Uterus (tissue), 2 donors: ENCODE data around the gene MDC1.
"Not testable (repeated sequence)": the region's sequence is repeated elsewhere in the genome, so short reads cannot be mapped to it uniquely, and the experiment has no call there.

Source experiments
- POLR2A ChIP-seq, 2 donors: fragments of 450-650 bp; IDR thresholded peaks; one replicate each; pipeline ENCODE4 v1.6.1; 2016; ENCODE audit warnings: antibody characterized with exemption in 2 of 2, mild to moderate bottlenecking in 1 of 2, moderate library complexity in 1 of 2
- TF ChIP-seq, protein P1 (sequence below), 4 experiments: fragments of 200-600 bp in 2 of 4; fragments of 450-650 bp in 2 of 4; sonication (generic) in 2 of 4; IDR thresholded peaks; one replicate each; pipeline ENCODE4 v1.5.1; 2016 to 2019; ENCODE audit warnings: antibody characterized with exemption in 4 of 4, mild to moderate bottlenecking in 2 of 4, moderate library complexity in 1 of 4

DNA sequence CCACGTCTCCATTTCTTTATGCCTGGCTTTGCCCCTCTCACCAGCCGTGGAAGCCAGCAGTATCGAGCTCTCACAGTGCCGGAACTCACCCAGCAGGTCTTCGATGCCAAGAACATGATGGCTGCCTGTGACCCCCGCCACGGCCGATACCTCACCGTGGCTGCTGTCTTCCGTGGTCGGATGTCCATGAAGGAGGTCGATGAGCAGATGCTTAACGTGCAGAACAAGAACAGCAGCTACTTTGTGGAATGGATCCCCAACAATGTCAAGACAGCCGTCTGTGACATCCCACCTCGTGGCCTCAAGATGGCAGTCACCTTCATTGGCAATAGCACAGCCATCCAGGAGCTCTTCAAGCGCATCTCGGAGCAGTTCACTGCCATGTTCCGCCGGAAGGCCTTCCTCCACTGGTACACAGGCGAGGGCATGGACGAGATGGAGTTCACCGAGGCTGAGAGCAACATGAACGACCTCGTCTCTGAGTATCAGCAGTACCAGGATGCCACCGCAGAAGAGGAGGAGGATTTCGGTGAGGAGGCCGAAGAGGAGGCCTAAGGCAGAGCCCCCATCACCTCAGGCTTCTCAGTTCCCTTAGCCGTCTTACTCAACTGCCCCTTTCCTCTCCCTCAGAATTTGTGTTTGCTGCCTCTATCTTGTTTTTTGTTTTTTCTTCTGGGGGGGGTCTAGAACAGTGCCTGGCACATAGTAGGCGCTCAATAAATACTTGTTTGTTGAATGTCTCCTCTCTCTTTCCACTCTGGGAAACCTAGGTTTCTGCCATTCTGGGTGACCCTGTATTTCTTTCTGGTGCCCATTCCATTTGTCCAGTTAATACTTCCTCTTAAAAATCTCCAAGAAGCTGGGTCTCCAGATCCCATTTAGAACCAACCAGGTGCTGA lies 7.0 kb upstream of the MDC1 start:
- TF ChIP-seq, protein P1, sequence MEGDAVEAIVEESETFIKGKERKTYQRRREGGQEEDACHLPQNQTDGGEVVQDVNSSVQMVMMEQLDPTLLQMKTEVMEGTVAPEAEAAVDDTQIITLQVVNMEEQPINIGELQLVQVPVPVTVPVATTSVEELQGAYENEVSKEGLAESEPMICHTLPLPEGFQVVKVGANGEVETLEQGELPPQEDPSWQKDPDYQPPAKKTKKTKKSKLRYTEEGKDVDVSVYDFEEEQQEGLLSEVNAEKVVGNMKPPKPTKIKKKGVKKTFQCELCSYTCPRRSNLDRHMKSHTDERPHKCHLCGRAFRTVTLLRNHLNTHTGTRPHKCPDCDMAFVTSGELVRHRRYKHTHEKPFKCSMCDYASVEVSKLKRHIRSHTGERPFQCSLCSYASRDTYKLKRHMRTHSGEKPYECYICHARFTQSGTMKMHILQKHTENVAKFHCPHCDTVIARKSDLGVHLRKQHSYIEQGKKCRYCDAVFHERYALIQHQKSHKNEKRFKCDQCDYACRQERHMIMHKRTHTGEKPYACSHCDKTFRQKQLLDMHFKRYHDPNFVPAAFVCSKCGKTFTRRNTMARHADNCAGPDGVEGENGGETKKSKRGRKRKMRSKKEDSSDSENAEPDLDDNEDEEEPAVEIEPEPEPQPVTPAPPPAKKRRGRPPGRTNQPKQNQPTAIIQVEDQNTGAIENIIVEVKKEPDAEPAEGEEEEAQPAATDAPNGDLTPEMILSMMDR (IDR thresholded peaks at IDR 0.05): not testable (repeated sequence)
- not testable (repeated sequence) for TF ChIP-seq POLR2A (IDR thresholded peaks at IDR 0.05)
